Left ventricle myocardium superior (tissue), 1 donor: ENCODE measurements around the gene LCMT1. TPM values are rescaled to one million over a fixed set of nuclear protein-coding genes. Genes with fewer than 3 reads are reported as not detected.
"Not testable (repeated sequence)": the region's sequence is repeated elsewhere in the genome, so short reads cannot be mapped to it uniquely, and the experiment has no call there.

Source experiments
- ATAC-seq: fragments of 200-7000 bp; cut with Tn5 transposase; one replicate; pipeline ENCODE4 v1.9.1; 2020; ENCODE audit warnings: mild to moderate bottlenecking, moderate library complexity
- DNase-seq: peaks from one replicate; pipeline ENCODE4 v3.0.0-alpha.2; 2020
- intact Hi-C: fragments of 100-400 bp; cut with micrococcal nuclease; formaldehyde crosslinking; loops from one replicate; pipeline ENCODE4 v1.11.0; 2022
- total RNA-seq: library from RNA; stranded (reverse); fragmentation: NEBNext Ultra II Directional; extraction: Animal tissue kit (Norgen Biotek cat#: 25700); gene quantifications from one replicate; pipeline ENCODE4 v1.2.1, GENCODE V29; 2021
- donor health status: DM: no; HTN: yes; CAD: no; lungs with severe emphysema.

LCMT1 gene
- total RNA-seq, 1 donor from 2014 or later = 41.7 TPM

DNA sequence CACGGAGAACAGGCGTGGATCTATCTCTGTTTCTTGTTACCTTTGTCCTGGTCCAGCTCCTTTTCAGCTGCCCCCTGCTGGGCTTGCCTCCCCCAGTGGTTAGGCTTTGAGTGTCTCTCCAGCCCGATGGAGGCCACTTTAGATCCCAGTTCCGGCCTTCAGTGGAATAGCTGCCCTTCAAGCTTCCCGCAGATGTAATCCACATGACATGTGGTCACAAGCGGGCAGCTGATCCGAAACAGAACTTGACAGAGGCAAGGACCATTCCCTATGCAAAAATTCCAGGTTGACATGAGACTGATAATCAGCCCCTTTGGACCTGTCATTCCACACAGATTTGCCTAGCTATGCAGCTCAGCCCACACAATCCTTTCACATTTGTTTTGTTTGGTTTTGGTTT is 64.6 kb downstream of the LCMT1 start:
- ATAC-seq (no peak), DNase-seq (no peak)
- intact Hi-C loops = no loop called here

GRCh38 chr16:25177512-25177830 is 65.9 kb downstream of the LCMT1 start:
- intact Hi-C loops = no loop called here
- ATAC-seq = no peak
- DNase-seq = no peak

DNA sequence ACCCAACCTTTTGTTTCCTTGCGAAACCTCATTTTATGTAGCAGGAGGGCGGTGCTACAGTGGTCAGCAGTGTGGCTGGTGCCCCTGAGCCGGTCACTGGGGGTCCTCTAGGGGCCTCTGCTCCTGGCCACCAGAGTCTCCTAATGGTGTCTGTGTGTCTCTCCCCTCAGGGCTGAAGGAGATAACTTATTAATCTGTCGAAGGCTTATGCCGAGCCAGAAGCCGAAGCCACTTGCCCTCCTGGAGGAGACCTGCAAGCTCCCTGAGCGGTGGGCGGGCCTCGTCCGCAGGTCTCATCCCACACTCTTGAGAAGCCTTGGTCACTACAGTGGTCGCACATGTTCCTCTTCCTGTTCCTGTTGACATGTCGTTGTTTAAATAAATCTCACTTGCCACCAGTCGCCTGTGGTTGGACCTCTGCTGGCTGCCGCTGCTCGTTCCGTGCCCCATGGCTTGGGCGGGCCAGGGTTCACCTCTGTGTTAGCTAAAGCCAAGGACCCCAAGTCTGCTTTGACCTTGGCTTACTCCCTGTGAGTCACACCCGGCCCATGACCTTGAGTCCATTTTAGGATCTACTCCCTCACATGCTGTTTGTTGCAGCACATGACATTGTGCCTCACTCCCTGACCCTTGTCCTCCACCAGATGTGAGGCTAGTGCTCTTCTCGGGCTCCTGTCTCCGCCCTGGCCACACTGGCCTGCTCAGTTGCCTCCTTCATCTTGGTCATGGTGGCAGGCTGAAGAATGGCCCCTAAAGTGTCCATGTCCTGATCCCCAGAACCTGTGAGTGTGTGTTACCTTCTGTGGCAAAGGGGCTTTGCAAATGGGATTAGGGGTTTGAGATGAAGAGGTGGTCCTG is 66.5 kb downstream of the LCMT1 start:
- intact Hi-C loops = no loop called here
- no peak for DNase-seq
- ATAC-seq = no peak

- ATAC-seq, intact Hi-C loops, DNase-seq: not testable (repeated sequence)
Measured at GRCh38 chr16:25181236-25181635, 69.7 kb downstream of the LCMT1 start.

GRCh38 chr16:25184771-25185170 is 73.2 kb downstream of the LCMT1 start:
- DNase-seq (no peak), ATAC-seq (no peak)
- intact Hi-C loops = no loop called here

DNA sequence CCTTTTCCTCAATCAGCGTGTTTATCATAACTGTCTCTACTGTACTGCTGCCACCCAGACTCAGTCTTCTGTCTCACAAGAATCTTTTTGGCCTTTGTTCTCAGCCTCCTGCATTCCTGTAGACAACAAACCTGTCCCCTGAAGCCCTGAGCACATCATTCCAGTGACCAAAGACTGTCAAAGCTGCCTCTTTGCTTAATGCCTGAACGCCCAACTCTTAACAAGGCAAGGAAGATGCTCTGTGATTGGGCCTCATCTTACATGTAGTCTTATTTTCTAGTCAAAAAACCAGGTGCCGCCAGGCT is 75.9 kb downstream of the LCMT1 start:
- ATAC-seq (no peak), DNase-seq (no peak)
- intact Hi-C loops = no loop called here

- DNase-seq (no peak), ATAC-seq (no peak)
- intact Hi-C loops = no loop called here
Measured at GRCh38 chr16:25189305-25189704, 77.8 kb downstream of the LCMT1 start.

DNA sequence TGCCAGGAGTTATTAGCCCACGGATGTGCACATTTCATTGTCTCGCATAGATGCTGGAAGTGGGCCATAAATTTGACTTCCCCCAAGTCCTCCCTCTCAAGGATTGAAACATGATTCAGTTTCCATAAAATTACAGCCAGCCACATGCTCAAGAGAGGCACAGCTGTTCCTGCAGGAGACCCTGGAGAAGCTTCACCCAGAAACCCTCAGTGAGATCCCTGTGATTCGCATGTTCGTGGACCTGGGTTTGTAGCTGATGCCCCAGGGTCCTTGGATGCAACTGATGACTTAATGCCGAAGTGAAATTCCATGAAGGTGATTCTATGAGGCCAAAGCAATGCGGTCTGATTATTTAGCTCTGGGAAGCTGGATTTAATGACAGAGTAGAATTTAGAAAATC is 80.6 kb downstream of the LCMT1 start:
- intact Hi-C loops = no loop called here
- DNase-seq (no peak), ATAC-seq (no peak)

GRCh38 chr16:25194273-25194878 is 82.8 kb downstream of the LCMT1 start:
- intact Hi-C loops = no loop called here
- ATAC-seq (no peak), DNase-seq (no peak)

GRCh38 chr16:25198021-25198420 is 86.5 kb downstream of the LCMT1 start:
- no peak for DNase-seq
- no peak for ATAC-seq
- intact Hi-C loops = no loop called here

DNA sequence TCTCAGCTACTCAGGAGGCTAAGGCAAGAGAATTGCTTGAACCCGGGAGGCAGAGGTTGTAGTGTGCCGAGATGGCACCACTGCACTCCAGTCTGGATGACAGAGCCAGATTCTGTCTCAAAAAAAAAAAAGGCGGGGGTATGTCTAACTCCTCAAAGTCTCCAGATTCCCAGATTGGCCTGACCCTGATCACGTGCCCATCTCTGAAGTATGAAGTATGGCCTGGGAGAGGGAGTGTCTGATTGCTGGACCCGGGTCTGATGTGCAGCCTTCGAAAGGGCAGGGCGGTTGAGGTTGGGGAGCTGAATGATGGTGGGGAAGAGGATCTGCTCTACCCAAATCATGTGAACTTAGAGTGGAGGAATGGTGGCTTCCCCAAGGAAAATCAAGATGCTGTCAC is 87.9 kb downstream of the LCMT1 start:
- intact Hi-C loops = no loop called here
- ATAC-seq = no peak

DNA sequence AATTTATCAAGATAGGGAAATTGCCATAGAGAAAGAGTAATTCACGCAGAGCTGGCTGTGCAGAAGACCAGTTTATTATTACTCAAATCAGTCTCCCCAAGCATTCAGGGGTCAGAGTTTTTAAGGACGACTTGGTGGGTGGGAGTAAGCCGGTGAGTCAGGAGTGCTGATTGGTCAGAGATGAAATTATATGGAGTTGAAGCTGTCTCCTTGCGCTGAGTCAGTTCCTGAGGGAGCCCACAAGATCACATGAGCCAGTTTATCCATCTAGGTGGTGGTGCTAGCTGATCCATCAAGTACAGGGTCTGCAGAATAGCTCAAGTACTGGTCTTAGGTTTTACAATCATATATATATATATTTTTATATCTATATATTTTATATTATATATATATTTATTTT is 99.2 kb downstream of the LCMT1 start:
- intact Hi-C loops = no loop called here
- DNase-seq (no peak), ATAC-seq (no peak)

More for the DNA sequence above, 87.9 kb downstream of the LCMT1 start:
- no peak for DNase-seq

DNA sequence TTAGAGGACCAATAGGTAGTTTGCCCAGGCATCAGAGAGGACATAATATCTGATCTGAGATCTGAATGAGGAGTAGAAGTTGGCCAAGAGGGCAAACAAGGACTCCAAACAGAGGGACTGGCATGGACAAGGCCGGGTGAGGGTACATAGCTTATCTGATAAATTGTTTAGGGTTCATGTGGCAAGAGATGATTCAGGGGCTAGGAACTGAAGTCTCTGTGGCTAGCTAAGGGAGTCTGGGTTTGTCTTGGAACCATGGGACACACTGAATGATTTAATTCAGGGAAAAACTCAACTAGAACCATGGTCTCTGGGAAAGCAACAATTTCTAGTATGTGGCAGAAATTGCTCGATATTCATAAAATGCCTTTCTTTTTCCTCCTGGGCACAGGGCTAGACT is 101.1 kb downstream of the LCMT1 start:
- intact Hi-C loops = no loop called here
- DNase-seq (no peak), ATAC-seq (no peak)

GRCh38 chr16:25213709-25214397 is 102.3 kb downstream of the LCMT1 start:
- ATAC-seq (peak; percentile 98), DNase-seq (no peak)
- intact Hi-C loops = no loop called here

- intact Hi-C loops = no loop called here
- ATAC-seq (no peak), DNase-seq (no peak)
Measured at GRCh38 chr16:25217112-25217511, 105.6 kb downstream of the LCMT1 start.

- DNase-seq = no peak
- ATAC-seq = no peak
- intact Hi-C loops = no loop called here
Measured at GRCh38 chr16:25217921-25218320, 106.4 kb downstream of the LCMT1 start.

GRCh38 chr16:25219070-25219737 is 107.7 kb downstream of the LCMT1 start:
- ATAC-seq (no peak), DNase-seq (no peak)
- intact Hi-C loops = no loop called here

DNA sequence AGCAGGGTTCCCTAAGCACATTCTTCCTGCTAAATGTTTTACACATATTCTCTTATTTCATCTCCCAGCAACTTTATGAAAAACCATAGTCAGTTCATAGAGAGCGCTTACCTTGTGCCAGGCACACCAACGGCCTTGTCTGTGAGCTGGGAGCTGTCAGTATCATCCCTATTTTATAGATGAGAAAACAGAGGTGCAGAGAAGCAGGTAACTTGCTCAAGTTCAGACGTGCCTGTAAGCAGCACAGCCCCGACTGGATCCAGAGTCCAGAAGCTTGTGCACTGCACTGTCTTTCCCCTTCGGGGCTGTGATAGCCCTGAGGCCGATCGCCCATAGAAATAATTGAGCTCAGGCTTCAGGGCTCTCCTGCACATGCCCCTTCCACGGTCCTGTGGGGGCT is 111.4 kb downstream of the LCMT1 start:
- DNase-seq (no peak), ATAC-seq (no peak)
- intact Hi-C loops = no loop called here

DNA sequence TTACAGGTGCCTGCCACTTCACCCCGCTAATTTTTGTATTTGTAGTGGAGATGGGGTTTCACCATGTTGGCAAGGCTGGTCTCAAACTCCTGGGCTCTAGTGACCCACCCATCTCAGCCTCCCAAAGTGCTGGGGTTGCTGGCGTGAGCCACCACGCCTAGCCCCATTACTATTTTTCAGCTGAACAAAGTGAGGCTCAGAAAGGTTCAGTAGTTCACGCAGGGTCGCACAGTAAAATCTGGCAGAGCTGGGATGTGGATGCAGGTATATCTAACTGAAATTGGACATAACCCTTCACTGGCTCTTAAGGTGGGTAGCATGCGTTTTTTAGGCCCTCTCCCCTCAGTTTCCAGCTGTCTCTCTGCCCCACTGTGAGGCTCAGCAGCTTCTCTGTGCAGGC is 112.4 kb downstream of the LCMT1 start:
- no peak for ATAC-seq
- intact Hi-C loops = no loop called here

DNA sequence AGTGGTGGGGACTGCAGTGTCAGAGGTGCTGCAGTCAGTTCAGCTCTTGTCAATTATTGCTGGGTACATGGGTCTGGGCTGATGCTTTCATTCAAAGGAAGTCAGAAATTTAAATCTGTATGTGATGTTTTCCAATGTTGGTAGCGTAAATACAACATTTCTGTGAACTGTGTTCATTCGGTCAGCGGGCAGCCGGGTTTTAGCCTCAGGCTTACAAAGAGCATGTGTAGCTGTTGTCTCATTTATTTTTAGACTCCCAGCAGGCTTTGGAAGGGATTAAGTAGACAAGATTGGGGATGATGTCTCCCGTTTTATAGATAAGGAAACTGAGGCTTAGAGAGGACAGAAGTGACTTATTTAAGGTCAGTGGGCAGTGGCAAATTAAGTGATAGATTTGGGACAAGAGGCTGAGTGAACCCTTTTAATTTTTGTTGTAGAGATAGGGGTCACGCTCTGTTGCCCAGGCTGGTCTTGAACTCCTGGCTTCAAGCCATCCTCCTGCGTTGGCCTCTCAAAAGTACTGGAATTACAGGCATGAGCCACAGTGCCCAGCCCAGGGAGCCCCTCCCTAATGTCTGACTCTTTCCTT is 113.3 kb downstream of the LCMT1 start:
- intact Hi-C loops = no loop called here
- ATAC-seq (no peak), DNase-seq (no peak)

More for the DNA sequence above, 112.4 kb downstream of the LCMT1 start:
- no peak for DNase-seq
